HCT116 (cell line): ENCODE measurements around the gene HBB. TPM values are rescaled to one million over a fixed set of nuclear protein-coding genes. Genes with fewer than 3 reads are reported as not detected.

ENCODE experiments used
- ATAC-seq: fragments of 200-7000 bp; cut with Tn5 transposase; 2 replicates; pipeline ENCODE4 v1.9.1; 2020; ENCODE audit warnings: mild to moderate bottlenecking, moderate library complexity
- BruUV-seq: library from RNA; stranded (reverse); fragments of 400-500 nt; replicated peaks from 2 replicates; lab custom pipeline; 2021; lab: Mats Ljungman, UMichigan
- CTCF ChIA-PET: fragments of 300-600 bp; sonication (Branson Sonifier 250); formaldehyde crosslinking; loops from one replicate; lab custom pipeline; 2021; ENCODE audit warnings: antibody characterized with exemption; lab: Charles Lee
- POLR2A ChIA-PET: fragments of 300-600, 350-600 bp; sonication (Branson Sonifier 250); formaldehyde crosslinking; loops from one replicate; lab custom pipeline; 2021; ENCODE audit warnings: antibody characterized with exemption; lab: Charles Lee
- RAD21 ChIA-PET, 2 experiments: fragments of 300-600 bp; sonication (Branson Sonifier 250); formaldehyde crosslinking; loops; one replicate each; lab custom pipeline; 2023; ENCODE audit warnings: low total read pairs in 2 of 2; ENCODE audit not compliant: uncharacterized antibody in 2 of 2, unreplicated experiment in 2 of 2, low non-redundant PET in 1 of 2; lab: Charles Lee
- DNase-seq: peaks from one replicate; pipeline ENCODE4 v3.0.0-alpha.2; 2010; ENCODE audit warnings: low read depth, low spot score
- H2AFZ ChIP-seq: fragments of 200-600 bp; shearing (Covaris generic), sonication (generic); 2 replicates; pipeline ENCODE4 v1.6.1; 2017; ENCODE audit warnings: low read depth, mixed run types, mixed read lengths, antibody characterized with exemption, low read length; ENCODE audit not compliant: poor library complexity, severe bottlenecking
- H3K27ac ChIP-seq: 2 replicates; pipeline ENCODE4 v1.5.1; 2012; ENCODE audit warnings: low read depth, low read length
- H3K27me3 ChIP-seq: fragments of 200-600 bp; sonication (generic); 2 replicates; pipeline ENCODE4 v1.6.1; 2016; ENCODE audit warnings: mixed run types, low read length, mixed read lengths; ENCODE audit not compliant: insufficient read depth
- H3K36me3 ChIP-seq, 2 experiments: fragments of 200-500 bp in 1 of 2; fragments of 200-600 bp in 1 of 2; sonication (Bioruptor generic) in 1 of 2; sonication (generic) in 1 of 2; 2 replicates each; pipeline versions ENCODE4 v1.5.1 to v1.6.1; 2014 to 2016; ENCODE audit warnings: low read length in 2 of 2, inconsistent platforms in 1 of 2, mixed read lengths in 1 of 2, mixed run types in 1 of 2; ENCODE audit not compliant: insufficient read depth in 2 of 2, control insufficient read depth in 1 of 2
- H3K4me1 ChIP-seq, 2 experiments: fragments of 200-600 bp in 1 of 2; sonication (generic) in 1 of 2; 2 replicates each; pipeline versions ENCODE4 v1.5.1 to v1.6.1; 2012 to 2017; ENCODE audit warnings: low read length in 2 of 2, inconsistent platforms in 1 of 2, mild to moderate bottlenecking in 1 of 2, mixed read lengths in 1 of 2, mixed run types in 1 of 2, moderate library complexity in 1 of 2; ENCODE audit not compliant: insufficient read depth in 2 of 2, control insufficient read depth in 1 of 2
- H3K4me2 ChIP-seq: fragments of 200-600 bp; sonication (generic); 2 replicates; pipeline ENCODE4 v1.6.1; 2017; ENCODE audit warnings: mixed run types, low read length, mixed read lengths
- H3K4me3 ChIP-seq, 2 experiments: fragments of 200-600 bp in 1 of 2; sonication (generic) in 1 of 2; replicated peaks in 1 of 2; 2 replicates each; pipeline ENCODE4 v1.5.1; 2011 to 2016; ENCODE audit warnings: low read length in 2 of 2, control low read depth in 1 of 2, low read depth in 1 of 2, mild to moderate bottlenecking in 1 of 2, mixed read lengths in 1 of 2, mixed run types in 1 of 2
- H3K79me2 ChIP-seq: fragments of 200-600 bp; sonication (generic); 2 replicates; pipeline ENCODE4 v1.6.1; 2017; ENCODE audit warnings: mild to moderate bottlenecking, mixed run types, low read length, moderate library complexity, mixed read lengths; ENCODE audit not compliant: insufficient read depth
- H3K9ac ChIP-seq: fragments of 200-600 bp; sonication (generic); 2 replicates; pipeline ENCODE4 v1.6.1; 2016; ENCODE audit warnings: low read length, mixed read lengths
- H3K9me2 ChIP-seq: fragments of 200-600 bp; sonication (generic), shearing (Covaris generic); 2 replicates; pipeline ENCODE4 v1.6.1; 2017; ENCODE audit warnings: mixed run types, mild to moderate bottlenecking, moderate library complexity; ENCODE audit not compliant: insufficient read depth
- H3K9me3 ChIP-seq, 2 experiments: fragments of 200-500 bp in 1 of 2; fragments of 200-600 bp in 1 of 2; sonication (Bioruptor generic) in 1 of 2; sonication (generic) in 1 of 2; 2 replicates each; pipeline ENCODE4 v1.6.1; 2014 to 2017; ENCODE audit warnings: low read length in 2 of 2, mixed read lengths in 2 of 2, inconsistent platforms in 1 of 2, low read depth in 1 of 2, mild to moderate bottlenecking in 1 of 2, mixed run types in 1 of 2, moderate library complexity in 1 of 2; ENCODE audit not compliant: control insufficient read depth in 1 of 2, insufficient read depth in 1 of 2
- H4K20me1 ChIP-seq: fragments of 200-600 bp; sonication (generic), shearing (Covaris generic); 2 replicates; pipeline ENCODE4 v1.6.1; 2017; ENCODE audit warnings: mixed run types, mild to moderate bottlenecking, moderate library complexity; ENCODE audit not compliant: insufficient read depth
- CBX3 ChIP-seq: IDR thresholded peaks from 2 replicates; pipeline ENCODE4 v1.6.1; 2012; ENCODE audit warnings: low read depth
- CEBPB ChIP-seq: IDR thresholded peaks from 2 replicates; pipeline ENCODE4 v1.6.1; 2012; ENCODE audit warnings: low read depth
- EGR1 ChIP-seq: IDR thresholded peaks from 2 replicates; pipeline ENCODE4 v1.6.1; 2012; ENCODE audit warnings: low read depth
- ELF1 ChIP-seq: IDR thresholded peaks from 2 replicates; pipeline ENCODE4 v1.6.1; 2012; ENCODE audit warnings: low read depth, borderline replicate concordance
- JUND ChIP-seq: IDR thresholded peaks from 2 replicates; pipeline ENCODE4 v1.6.1; 2012
- POLR2A ChIP-seq: IDR thresholded peaks from 2 replicates; pipeline ENCODE4 v1.7.0; 2011; ENCODE audit warnings: borderline replicate concordance; ENCODE audit not compliant: insufficient read depth, insufficient read length; ENCODE audit errors: extremely low read depth
- POLR2AphosphoS5 ChIP-seq: IDR thresholded peaks from 2 replicates; pipeline ENCODE4 v1.6.1; 2011; ENCODE audit warnings: mild to moderate bottlenecking, low read depth, low read length, moderate library complexity
- RAD21 ChIP-seq: IDR thresholded peaks from 2 replicates; pipeline ENCODE4 v1.6.1; 2012; ENCODE audit warnings: low read depth, mild to moderate bottlenecking
- REST ChIP-seq: IDR thresholded peaks from 2 replicates; pipeline ENCODE4 v1.6.1; 2012; ENCODE audit warnings: low read depth
- SIN3A ChIP-seq: IDR thresholded peaks from 2 replicates; pipeline ENCODE4 v1.6.1; 2012; ENCODE audit warnings: low read depth
- TCF7L2 ChIP-seq: IDR thresholded peaks from 2 replicates; pipeline ENCODE4 v1.7.0; 2011; ENCODE audit warnings: borderline replicate concordance, inconsistent platforms; ENCODE audit not compliant: insufficient read depth, insufficient read length; ENCODE audit errors: extremely low read depth
- YY1 ChIP-seq: IDR thresholded peaks from 2 replicates; pipeline ENCODE4 v1.6.1; 2011; ENCODE audit warnings: low read length, low read depth, moderate library complexity, mild to moderate bottlenecking; ENCODE audit not compliant: insufficient replicate concordance; ENCODE audit errors: extremely low read depth
- ZFX ChIP-seq: fragments of 450-650 bp; IDR thresholded peaks from 2 replicates; pipeline ENCODE4 v1.6.1; 2017
- intact Hi-C: fragments of 100-400 bp; cut with micrococcal nuclease; formaldehyde crosslinking; loops from 2 replicates; pipeline ENCODE4 v1.10.0; 2022
- total RNA-seq: library from RNA; stranded (reverse); gene quantifications from one replicate; pipeline ENCODE4 v1.2.1, GENCODE V29; 2021; ENCODE audit not compliant: unreplicated experiment
- TF ChIP-seq, protein P1 (sequence below): IDR thresholded peaks from 2 replicates; pipeline ENCODE4 v1.6.1; 2011; ENCODE audit warnings: mild to moderate bottlenecking, low read length, moderate library complexity; ENCODE audit not compliant: insufficient replicate concordance; ENCODE audit errors: extremely low read depth

The HBB gene
- total RNA-seq, 1 experiment from 2014 or later, result not detected

DNA sequence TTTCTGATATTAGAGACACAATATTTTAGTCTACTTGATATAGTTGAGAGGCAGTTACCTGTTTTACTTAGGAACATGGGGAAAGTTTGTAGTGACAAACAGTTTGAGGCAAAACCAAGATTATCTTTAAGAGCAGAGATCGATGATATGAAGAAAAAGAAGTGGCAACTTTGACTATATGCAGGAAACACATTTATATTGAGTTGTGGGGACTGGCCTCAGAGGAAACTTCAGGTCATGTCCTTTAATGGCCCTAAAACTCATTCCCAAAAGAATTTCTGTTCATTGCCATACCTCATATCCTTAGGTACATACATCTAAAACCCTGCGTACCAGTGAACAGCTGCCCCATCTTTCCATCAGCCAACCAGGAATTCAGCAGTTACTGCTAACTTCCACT lies 18.3 kb upstream of the HBB start:
- ATAC-seq, result no peak
- H3K9me2 ChIP-seq, result no peaks in the 10 kb centered on the region
- BruUV-seq, result no TSS peak
- no peak for DNase-seq
- H3K27me3 ChIP-seq, result peaks cover 70% of the 10 kb centered on the region
- no peak overlapping the region for H3K4me3 ChIP-seq
- ChIA-PET RAD21 (no interaction called here), POLR2A (no interaction called here), CTCF (no interaction called here)
- H4K20me1 ChIP-seq, result no peaks in the 10 kb centered on the region
- H3K27ac ChIP-seq, result no peak overlapping the region
- H2AFZ ChIP-seq, result no peak overlapping the region
- H3K36me3 ChIP-seq, result no peaks in the 10 kb centered on the region
- TF ChIP-seq, protein P1, sequence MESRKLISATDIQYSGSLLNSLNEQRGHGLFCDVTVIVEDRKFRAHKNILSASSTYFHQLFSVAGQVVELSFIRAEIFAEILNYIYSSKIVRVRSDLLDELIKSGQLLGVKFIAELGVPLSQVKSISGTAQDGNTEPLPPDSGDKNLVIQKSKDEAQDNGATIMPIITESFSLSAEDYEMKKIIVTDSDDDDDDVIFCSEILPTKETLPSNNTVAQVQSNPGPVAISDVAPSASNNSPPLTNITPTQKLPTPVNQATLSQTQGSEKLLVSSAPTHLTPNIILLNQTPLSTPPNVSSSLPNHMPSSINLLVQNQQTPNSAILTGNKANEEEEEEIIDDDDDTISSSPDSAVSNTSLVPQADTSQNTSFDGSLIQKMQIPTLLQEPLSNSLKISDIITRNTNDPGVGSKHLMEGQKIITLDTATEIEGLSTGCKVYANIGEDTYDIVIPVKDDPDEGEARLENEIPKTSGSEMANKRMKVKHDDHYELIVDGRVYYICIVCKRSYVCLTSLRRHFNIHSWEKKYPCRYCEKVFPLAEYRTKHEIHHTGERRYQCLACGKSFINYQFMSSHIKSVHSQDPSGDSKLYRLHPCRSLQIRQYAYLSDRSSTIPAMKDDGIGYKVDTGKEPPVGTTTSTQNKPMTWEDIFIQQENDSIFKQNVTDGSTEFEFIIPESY, result no peak
- no peak for TF ChIP-seq POLR2A
- intact Hi-C loops, result no loop called here
- H3K9me3 ChIP-seq, result no peaks in the 10 kb centered on the region
- no peaks in the 10 kb centered on the region for H3K79me2 ChIP-seq
- no peak overlapping the region for H3K9ac ChIP-seq
- no peak overlapping the region for H3K4me2 ChIP-seq
- H3K4me1 ChIP-seq, result no peaks in the 10 kb centered on the region

- H3K4me3 ChIP-seq, result no peak overlapping the region
- no peaks in the 10 kb centered on the region for H3K4me1 ChIP-seq
- ChIA-PET POLR2A (no interaction called here), RAD21 (no interaction called here), CTCF (no interaction called here)
- no peak for ATAC-seq
- H3K27ac ChIP-seq, result no peak overlapping the region
- no peak overlapping the region for H3K4me2 ChIP-seq
- no peaks in the 10 kb centered on the region for H3K79me2 ChIP-seq
- no peak overlapping the region for H3K9ac ChIP-seq
- no peaks in the 10 kb centered on the region for H3K9me3 ChIP-seq
- intact Hi-C loops, result no loop called here
- BruUV-seq, result no TSS peak
- no peak for TF ChIP-seq ZFX
- no peak for TF ChIP-seq CBX3
- TF ChIP-seq POLR2A, result no peak
- TF ChIP-seq EGR1, result no peak
- TF ChIP-seq POLR2AphosphoS5, result no peak
- TF ChIP-seq CEBPB, result no peak
- TF ChIP-seq JUND, result no peak
- no peak for TF ChIP-seq RAD21
- no peak for TF ChIP-seq TCF7L2
- no peak for TF ChIP-seq YY1
- TF ChIP-seq ELF1, result no peak
- no peak for TF ChIP-seq SIN3A
- TF ChIP-seq, protein P1, result no peak
- no peak for TF ChIP-seq REST
- TF ChIP-seq, all 23 proteins: peak for 0
- no peaks in the 10 kb centered on the region for H4K20me1 ChIP-seq
- no peak overlapping the region for H2AFZ ChIP-seq
- no peaks in the 10 kb centered on the region for H3K9me2 ChIP-seq
- DNase-seq, result no peak
- H3K36me3 ChIP-seq, result no peaks in the 10 kb centered on the region
- H3K27me3 ChIP-seq, result peaks cover 81% of the 10 kb centered on the region
These were observed 16.9 kb upstream of the HBB start for GRCh38 chr11:5243816-5244180.
